A673 (cell line): ENCODE results near the gene CFD.

Experiments
- EZH2 ChIP-seq: fragments of 200-600 bp; sonication (generic); IDR thresholded peaks from 2 replicates; pipeline ENCODE4 v1.6.1; 2017; ENCODE audit warnings: borderline replicate concordance, low read depth, mild to moderate bottlenecking, mixed read lengths, antibody characterized with exemption, low read length; ENCODE audit not compliant: poor library complexity, severe bottlenecking
- TF ChIP-seq, protein P1 (sequence below): fragments of 300-800, 200-600 bp; sonication (generic); conservative IDR thresholded peaks from 2 replicates; pipeline ENCODE4 v1.5.1; 2017; ENCODE audit warnings: low read depth, mild to moderate bottlenecking, antibody characterized with exemption, low read length, moderate library complexity, mixed read lengths

DNA sequence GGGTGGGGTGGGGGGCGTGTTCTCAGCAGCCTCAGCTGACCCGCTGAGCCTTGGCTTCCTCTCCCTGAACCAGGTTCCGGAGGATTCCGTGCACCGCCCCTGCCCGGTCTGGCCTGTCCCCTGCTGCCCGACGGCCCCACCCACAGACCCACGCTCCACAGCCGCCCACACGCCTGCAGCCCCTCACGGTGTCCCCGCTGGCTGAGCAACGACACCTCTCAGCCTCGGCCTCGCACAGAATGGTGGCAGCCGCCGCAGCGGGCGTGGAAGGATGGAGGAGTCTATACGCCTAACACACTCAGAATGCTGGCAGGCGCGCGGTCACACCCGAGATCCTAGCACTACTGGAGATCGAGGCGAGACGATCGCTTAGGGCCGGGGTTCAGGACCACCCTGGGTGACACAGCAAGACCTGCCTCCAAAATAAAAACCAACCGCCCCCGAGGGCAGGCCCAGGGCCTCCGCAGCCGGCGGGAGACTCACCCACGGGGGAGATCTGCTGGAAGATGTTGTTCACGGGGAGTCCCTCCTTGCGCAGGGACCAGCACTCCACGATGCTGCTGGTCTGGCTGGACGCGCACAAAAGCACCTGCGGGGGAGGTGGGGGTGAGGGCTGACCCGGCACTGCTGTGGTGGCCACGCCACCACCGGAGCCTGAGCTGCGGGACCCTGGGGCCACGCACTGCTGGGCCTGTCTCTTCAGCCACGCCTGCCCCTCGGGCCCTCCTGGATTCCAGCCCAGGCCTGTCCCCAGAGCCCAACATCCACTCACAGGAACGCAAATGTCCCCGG, 25.2 kb downstream of the CFD start:
- no peak for TF ChIP-seq EZH2
- TF ChIP-seq, protein P1, sequence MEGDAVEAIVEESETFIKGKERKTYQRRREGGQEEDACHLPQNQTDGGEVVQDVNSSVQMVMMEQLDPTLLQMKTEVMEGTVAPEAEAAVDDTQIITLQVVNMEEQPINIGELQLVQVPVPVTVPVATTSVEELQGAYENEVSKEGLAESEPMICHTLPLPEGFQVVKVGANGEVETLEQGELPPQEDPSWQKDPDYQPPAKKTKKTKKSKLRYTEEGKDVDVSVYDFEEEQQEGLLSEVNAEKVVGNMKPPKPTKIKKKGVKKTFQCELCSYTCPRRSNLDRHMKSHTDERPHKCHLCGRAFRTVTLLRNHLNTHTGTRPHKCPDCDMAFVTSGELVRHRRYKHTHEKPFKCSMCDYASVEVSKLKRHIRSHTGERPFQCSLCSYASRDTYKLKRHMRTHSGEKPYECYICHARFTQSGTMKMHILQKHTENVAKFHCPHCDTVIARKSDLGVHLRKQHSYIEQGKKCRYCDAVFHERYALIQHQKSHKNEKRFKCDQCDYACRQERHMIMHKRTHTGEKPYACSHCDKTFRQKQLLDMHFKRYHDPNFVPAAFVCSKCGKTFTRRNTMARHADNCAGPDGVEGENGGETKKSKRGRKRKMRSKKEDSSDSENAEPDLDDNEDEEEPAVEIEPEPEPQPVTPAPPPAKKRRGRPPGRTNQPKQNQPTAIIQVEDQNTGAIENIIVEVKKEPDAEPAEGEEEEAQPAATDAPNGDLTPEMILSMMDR: no peak
